D721Med (cell line): ENCODE data around the gene KSR1.

Experiments
- DNase-seq: peaks from one replicate; pipeline ENCODE4 v3.0.0; 2011; ENCODE audit warnings: low spot score; ENCODE audit not compliant: insufficient read length
- FAIRE-seq: peaks from 2 replicates; lab custom pipeline; 2011; peaks lifted over from hg19 to GRCh38; lab: Jason Lieb, UNC
- CTCF ChIP-seq: IDR thresholded peaks from 2 replicates; pipeline ENCODE4 v1.5.1; 2012; ENCODE audit warnings: mild to moderate bottlenecking, control low read depth; ENCODE audit not compliant: insufficient read depth; ENCODE audit errors: missing control alignments

KSR1 gene

GRCh38 chr17:27450416-27450815 is 5.8 kb upstream of the KSR1 start:
- no peak for TF ChIP-seq CTCF
- no peak for DNase-seq
- FAIRE-seq: no peak

DNA sequence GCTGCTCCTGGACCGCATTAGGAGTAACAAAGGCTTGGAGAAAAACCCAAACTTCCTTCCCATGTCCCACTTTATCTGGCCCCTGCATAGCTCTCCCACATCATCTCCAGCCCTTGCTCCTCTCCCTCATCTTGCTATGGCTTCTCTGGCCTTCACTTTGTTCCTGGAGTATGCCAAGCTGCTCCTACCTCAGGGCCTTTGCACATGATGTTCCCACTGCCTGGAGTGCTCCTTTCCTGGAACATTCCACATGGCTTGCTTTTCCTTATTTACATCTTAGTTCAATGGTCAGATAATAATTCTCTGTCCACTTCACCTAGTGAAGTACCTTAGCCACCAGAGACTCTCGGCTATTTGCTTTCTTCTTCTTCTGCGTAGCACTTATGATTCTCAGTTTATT is 4.3 kb upstream of the KSR1 start:
- no peak for TF ChIP-seq CTCF
- FAIRE-seq (no peak), DNase-seq (no peak)

DNA sequence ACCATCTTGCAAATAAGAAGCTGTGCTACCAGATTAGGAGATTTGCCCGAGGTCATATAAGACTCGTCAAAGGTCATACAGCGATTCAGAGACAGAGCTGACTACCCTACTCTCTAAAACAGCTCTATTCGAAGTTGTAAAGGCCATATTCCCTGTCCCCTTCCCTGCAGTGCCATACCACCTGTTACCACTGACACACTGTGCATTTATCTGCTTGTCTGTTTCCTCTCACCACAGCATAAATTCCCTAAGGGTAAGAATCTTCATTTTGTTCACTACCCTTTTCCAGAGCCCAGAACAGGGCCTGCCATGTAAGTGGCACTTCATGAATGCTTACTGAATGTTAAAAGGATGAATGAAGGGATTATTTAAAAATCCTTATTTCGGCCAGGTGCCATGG is 3.4 kb upstream of the KSR1 start:
- TF ChIP-seq CTCF: no peak
- FAIRE-seq (no peak), DNase-seq (no peak)

DNA sequence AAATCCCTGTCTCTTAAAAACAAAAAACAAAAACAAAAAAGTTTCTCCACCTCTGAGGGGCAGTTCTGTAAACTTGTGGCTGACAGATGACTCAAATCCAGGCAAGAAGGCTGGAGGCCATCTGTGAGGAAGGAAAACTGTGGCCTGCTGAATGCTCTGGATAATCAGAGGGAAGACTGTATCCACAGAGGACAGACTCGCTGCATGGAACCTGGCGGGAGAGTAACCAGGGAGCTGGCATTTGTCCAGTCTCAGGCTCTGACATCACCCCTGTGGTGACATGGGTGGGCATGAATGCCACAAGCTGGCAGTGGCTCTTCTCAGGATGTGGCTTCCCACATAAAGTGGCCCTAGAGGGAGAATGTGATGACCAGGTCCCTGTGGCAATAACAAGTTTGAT is 2.8 kb upstream of the KSR1 start:
- FAIRE-seq: no peak
- no peak for TF ChIP-seq CTCF
- no peak for DNase-seq

DNA sequence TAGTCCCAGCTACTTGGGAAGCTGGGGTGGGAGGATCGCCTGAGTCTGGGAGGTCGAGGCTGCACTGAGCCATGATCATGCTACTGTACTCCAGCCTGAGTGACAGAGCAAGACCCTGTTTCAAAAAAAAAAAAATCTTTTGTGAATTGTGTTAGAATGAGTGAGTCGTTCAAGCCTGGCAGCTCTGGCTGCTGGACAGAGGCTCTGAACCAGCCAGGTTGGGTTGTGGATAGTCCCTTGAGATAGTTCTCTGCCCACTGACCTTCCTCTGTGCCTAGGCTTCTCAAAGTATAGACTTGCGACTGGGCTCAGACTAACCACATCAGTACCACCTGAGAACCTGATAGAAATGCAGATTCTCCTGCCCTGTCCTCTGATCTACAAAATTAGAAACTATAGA is 2.2 kb upstream of the KSR1 start:
- DNase-seq: no peak
- FAIRE-seq: no peak
- no peak for TF ChIP-seq CTCF

DNA sequence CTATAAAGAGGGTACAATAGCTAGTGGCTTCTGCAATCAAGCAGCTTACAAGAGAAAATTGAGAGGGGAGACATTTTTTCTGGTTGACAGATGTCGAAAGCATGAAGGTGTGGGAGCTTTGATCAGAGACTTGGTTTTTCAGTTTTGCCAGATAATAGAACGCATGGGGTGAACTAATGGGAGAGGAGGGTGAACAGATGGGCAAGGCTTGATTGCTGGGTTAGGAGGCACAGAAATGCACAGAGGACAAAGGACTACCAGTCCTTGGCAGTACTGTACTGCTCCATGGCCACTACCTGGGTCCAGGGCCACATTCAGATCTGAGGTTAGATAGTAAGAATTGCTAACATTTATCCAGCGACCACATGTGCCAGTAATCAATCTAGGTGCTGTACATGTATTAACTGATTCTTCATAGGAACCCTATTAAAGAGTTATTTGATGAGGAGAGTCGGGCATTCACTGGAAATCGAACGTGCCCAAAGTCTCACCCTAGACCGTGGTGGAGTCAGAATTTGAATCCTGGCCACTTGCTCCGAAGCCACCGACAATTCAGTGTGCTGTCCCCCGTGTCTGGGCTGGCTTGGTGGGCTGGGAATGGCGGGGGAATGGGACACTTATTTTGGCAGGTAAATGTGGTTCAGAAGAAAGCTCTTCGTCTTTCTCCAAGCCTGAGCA is 873 bp upstream of the KSR1 start:
- no peak for FAIRE-seq
- DNase-seq: no peak
- no peak for TF ChIP-seq CTCF

DNA sequence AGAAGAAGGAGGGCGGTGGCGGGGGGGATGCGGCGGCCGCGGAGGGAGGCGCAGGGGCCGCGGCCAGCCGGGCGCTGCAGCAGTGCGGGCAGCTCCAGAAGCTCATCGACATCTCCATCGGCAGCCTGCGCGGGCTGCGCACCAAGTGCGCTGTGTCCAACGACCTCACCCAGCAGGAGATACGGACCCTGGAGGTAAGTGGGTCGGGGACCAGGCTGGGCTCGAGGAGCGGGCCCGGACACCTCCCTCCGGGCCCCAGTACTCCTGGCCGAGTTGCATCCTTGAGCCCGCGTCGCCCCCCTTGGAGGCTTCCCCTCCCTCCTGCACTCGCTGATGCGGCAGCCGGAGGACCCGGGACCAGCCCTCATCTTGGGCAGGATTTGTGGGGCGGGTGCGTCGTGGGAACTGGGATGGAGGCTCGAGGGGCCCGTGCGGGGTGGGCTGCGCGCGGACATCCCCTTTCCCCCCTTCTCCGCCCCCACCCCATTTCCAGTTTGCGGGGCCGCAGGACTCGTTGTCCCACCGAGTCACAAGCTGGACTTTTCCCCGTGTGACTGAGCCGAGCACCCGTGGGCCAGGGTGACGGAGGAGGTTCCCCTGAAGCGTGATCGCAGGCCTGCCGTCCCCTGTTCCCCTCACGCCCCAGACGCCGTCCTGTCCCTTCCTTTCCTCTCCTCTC is 572 bp downstream of the KSR1 start:
- no peak for FAIRE-seq
- DNase-seq: no peak
- no peak for TF ChIP-seq CTCF
